ENCODE results near the gene FBF1.
"Not testable (repeated sequence)": the region's sequence is repeated elsewhere in the genome, so short reads cannot be mapped to it uniquely, and the experiment has no call there.

FBF1 gene

DNA sequence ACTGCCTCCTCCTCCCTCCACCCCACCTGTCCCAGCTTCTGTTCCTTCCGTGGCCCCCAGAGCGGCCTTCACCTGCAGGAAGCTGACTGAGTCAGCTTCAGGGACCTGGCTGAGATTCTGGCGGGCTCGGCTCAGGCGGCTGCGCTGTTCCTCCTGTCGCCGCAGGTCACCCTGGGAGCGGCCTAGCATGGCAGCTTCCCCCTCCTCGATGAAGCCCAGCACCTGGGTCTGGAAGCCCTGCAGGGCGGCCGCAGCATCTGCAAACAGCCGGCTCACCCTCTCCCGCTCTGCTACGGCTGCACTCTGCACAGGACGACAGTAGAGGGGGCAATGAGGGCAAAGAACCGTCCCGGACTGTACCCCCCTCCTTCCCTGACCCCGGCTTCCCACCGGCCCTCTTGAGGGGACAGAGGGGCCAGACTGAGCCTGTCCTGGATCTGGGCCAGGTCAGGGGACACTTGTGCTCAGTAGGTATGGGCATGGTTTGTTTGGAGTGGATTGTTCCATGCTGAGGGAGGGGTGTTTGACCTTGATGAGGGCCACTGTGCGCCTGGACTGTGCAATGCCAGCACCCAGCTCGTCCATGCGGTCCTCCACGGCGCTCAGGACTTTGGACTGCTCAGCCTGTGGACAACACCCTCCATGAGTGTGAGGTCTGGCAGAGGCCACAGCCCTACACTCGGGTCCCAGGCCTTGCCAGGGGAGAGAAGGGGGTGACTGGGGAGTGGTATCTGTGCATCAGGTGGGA, 64.5 kb downstream of the FBF1 start:
- peak overlapping the region; percentile 58 for H3K4me3 ChIP-seq
- peaks cover 19% of the 10 kb centered on the region for H3K36me3 ChIP-seq (replicated peaks)
- H3K9me3 ChIP-seq, result no peaks in the 10 kb centered on the region
- in situ Hi-C loops (cut with MboI; ENCODE audit: low sequenced_read_pairs), result no loop called here
- no peaks in the 10 kb centered on the region for H3K27me3 ChIP-seq (ENCODE audit: low read depth)
- DNase-seq (ENCODE audit: low spot score in 2 of 2), result peak in 1 of 2 experiments; percentile 47
- H3K4me1 ChIP-seq, result peaks cover 15% of the 10 kb centered on the region

DNA sequence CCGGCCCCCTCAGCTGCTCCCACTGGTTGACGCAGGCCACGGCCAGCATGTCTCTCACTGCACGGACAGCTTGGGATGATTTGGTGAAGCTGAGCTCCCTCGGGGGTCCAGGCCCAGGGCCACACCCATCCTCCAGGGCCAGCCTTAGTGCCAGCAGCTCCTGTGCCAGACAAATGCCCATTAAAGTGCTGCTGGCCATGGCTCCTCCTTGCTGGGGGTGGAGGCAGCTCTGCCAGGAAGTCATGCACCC, 65.0 kb downstream of the FBF1 start:
- Histone ChIP-seq H3K4me3 (no peak overlapping the region), H3K36me3 (replicated peaks) (peaks cover 19% of the 10 kb centered on the region), H3K27me3 (ENCODE audit: low read depth) (no peaks in the 10 kb centered on the region), H3K4me1 (peaks cover 15% of the 10 kb centered on the region), H3K9me3 (no peaks in the 10 kb centered on the region)
- DNase-seq (ENCODE audit: low spot score in 2 of 2), result no peak
- in situ Hi-C loops (cut with MboI; ENCODE audit: low sequenced_read_pairs), result no loop called here

DNA sequence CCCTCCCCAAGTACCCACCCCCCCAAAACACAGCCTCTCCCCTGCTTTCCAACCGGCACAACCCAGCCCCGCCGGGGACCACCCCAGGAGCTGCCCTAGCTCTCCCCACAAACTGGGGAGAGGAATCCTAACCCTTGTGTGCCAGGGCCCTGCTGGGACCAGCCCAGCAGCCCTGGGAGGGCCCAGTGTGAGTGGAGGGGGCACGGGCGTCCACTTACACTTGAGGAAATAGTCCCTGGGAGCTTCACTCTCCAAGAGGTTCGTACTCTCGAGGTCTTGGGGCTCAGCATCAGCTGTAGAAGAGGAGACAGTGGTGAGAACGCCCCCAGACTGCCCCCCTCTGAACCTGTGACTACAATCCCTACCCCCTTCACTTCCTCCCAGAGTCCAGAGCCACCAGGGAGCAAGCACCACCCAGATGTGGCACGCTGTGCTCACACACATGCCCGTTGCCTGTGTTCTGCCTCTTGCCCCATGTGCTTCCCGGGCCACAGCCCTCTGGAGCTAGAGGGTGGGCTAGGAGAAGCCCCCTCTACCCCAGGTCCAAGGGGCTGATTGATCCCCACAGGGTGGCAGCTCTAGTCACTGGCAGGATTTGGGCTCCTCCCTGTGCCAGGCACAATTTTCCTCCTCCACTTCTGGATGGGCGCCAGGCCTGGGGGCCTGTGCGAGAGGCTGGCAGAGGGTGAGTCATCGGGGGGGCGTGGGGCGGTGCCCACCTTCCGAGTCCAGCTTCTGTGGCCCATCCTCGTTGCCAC, 65.5 kb downstream of the FBF1 start:
- peaks cover 19% of the 10 kb centered on the region for H3K36me3 ChIP-seq (replicated peaks)
- no peaks in the 10 kb centered on the region for H3K27me3 ChIP-seq (ENCODE audit: low read depth)
- DNase-seq (ENCODE audit: low spot score in 2 of 2), result no peak
- in situ Hi-C loops (cut with MboI; ENCODE audit: low sequenced_read_pairs), result no loop called here
- H3K4me3 ChIP-seq, result no peak overlapping the region
- peaks cover 15% of the 10 kb centered on the region for H3K4me1 ChIP-seq
- H3K9me3 ChIP-seq, result no peaks in the 10 kb centered on the region

DNA sequence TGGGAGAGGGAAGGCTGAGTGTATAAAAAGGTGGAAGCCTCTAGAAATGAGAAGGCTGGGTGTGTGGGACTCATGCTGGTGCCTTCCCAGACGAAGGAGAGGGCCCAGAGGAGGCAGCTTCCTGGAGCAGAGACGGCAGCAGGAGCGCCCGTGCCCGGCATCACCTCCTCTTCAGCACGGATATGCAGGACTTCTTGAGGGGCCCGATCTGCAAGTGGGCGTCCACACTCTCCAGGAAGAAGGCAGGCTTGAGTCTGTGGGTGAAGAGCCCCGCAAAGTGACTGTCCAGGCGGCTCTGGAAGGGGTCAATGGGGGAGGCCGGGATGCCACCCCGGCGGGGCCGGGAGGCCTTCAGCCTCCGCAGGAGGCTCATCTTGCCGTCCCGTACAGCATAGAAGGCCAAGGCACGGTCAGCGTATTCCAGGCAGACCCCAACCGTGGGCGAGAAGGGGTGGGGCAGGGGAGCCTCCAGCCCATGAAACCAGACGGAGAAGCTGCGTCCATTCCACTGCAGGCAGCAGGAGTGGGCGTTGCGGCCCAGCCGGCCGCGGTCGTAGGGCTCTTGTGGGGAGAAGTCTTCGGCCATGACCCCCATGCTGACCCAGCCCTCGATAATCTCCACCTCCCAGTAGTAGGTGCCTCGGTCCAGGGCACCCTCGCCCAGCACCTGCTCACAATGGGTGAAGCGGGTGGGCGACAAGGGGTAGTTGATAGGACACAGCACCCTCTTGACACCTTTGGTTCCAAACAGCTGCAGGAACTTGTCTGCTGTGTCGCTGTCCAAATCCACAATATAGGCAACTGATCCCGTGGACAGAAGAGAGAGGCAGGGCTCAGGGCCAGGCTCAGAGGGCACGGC, 66.3 kb downstream of the FBF1 start:
- Histone ChIP-seq H3K27me3 (ENCODE audit: low read depth) (no peaks in the 10 kb centered on the region), H3K4me1 (peaks cover 15% of the 10 kb centered on the region), H3K9me3 (no peaks in the 10 kb centered on the region), H3K36me3 (replicated peaks) (peaks cover 19% of the 10 kb centered on the region), H3K4me3 (no peak overlapping the region)
- in situ Hi-C loops (cut with MboI; ENCODE audit: low sequenced_read_pairs), result no loop called here
- DNase-seq (ENCODE audit: low spot score in 2 of 2), result no peak

DNA sequence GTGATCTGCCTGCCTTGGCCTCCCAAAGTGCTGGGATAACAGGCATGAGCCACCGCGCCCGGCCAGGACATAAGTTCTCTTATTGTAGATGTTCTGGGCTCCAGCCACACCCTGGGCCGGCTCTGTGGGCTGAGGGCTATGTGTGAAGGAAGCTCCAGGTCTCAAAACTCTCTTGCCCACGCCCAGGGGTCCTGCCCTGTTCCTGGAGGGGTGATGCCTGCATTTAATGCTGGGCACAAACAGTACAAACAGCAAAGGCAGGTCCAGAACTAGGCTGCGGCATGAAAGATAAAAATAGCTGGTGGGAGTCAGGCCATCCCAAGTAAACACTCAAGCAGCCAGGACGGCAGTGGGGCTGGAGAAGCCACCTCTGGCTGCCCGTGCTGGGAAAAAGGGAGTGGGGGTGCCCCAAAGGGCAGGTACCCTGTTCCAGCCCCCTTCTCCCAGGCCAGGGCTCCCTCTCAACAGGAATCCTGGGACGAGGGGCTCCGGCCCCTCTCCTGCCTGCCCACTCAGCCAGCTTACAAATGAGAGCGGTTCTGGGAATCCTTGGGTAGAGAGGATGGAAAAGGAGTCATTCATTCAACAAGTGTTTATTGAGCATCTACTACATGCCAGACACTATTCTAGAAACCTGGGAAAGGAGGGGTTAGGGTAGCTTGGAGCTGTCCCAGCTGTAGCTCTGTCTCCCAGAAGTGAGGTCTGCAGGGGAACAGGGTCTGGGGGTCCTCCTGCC, 67.1 kb downstream of the FBF1 start:
- in situ Hi-C loops (cut with MboI; ENCODE audit: low sequenced_read_pairs), result no loop called here
- H3K4me3 ChIP-seq, result no peak overlapping the region
- peaks cover 15% of the 10 kb centered on the region for H3K4me1 ChIP-seq

DNA sequence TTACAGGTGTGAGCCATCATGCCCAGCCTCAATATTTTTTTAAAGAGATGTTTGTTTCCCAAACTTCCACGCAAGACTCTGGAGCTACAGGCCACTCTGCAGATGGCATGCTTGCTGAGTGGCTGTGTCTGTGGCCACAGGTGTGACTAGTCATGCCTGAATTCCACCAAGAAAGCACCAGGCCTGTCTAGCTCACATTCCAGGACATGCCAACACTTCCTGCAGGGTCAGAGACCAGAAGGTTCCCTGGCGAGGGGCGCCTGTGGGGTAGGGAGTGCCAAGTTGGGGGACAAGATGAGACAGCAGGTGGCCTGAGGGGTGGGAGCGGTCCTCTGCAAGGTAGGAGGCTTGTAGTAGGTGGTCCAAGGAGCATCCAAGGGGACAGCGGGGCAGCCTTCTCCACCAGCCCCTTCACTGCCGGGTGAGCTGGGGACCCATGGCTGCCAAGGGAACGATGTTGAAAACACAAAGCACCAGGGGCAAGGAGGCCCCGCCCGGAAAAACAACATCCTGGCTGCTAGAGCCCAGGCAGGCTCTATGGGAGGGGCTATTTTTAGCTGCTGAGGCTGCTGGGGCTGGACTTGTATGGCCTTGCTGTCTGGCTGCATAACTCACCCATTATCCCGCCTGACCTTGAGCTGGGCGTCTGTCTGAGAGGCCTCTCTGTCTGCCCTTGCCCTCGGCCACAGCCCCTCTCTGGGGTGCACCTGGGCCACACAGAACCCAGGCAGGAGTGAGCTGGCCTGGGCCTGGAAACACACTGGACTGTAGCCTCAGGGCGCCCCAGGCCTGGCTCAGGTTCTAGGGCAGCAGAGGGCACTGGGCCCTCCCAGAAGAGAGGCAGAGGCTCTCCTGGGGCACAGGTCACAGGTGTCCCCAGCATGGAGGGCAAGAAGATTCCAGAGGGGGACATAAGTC, 68.1 kb downstream of the FBF1 start:
- Histone ChIP-seq H3K4me1 (peaks cover 15% of the 10 kb centered on the region), H3K9me3 (no peaks in the 10 kb centered on the region), H3K36me3 (replicated peaks) (peaks cover 19% of the 10 kb centered on the region), H3K4me3 (no peak overlapping the region), H3K27me3 (ENCODE audit: low read depth) (no peaks in the 10 kb centered on the region)
- peak in 1 of 2 experiments; percentile 67 for DNase-seq (ENCODE audit: low spot score in 2 of 2)
- in situ Hi-C loops (cut with MboI; ENCODE audit: low sequenced_read_pairs), result no loop called here

More for the DNA sequence above, 67.1 kb downstream of the FBF1 start:
- Histone ChIP-seq H3K9me3 (no peaks in the 10 kb centered on the region), H3K36me3 (replicated peaks) (peaks cover 19% of the 10 kb centered on the region), H3K27me3 (ENCODE audit: low read depth) (no peaks in the 10 kb centered on the region)
- DNase-seq (ENCODE audit: low spot score in 2 of 2), result no peak

DNA sequence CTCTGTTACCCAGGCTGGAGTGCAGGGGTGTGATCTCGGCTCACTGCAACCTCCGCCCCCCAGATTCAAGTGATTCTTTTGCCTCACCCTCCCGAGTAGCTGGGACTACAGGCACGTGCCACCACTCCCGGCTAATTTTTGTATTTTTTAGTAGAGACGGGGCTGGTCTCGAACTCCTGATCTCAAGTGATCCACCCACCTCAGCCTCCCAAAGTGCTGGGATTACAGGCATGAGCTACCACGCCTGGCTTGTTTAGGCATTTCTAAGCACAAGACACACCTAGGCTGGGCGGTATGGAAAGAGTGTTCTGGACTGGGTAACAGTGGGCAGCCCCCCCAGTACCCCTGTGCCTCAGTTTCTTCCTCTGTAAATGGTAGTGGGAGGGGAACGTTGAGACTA, 70.6 kb downstream of the FBF1 start:
- DNase-seq (ENCODE audit: low spot score in 2 of 2); H3K4me3 ChIP-seq; H3K4me1 ChIP-seq; H3K9me3 ChIP-seq; in situ Hi-C loops (cut with MboI; ENCODE audit: low sequenced_read_pairs); H3K27me3 ChIP-seq (ENCODE audit: low read depth): not testable (repeated sequence)
- peaks cover 12% of the 10 kb centered on the region for H3K36me3 ChIP-seq (replicated peaks)

DNA sequence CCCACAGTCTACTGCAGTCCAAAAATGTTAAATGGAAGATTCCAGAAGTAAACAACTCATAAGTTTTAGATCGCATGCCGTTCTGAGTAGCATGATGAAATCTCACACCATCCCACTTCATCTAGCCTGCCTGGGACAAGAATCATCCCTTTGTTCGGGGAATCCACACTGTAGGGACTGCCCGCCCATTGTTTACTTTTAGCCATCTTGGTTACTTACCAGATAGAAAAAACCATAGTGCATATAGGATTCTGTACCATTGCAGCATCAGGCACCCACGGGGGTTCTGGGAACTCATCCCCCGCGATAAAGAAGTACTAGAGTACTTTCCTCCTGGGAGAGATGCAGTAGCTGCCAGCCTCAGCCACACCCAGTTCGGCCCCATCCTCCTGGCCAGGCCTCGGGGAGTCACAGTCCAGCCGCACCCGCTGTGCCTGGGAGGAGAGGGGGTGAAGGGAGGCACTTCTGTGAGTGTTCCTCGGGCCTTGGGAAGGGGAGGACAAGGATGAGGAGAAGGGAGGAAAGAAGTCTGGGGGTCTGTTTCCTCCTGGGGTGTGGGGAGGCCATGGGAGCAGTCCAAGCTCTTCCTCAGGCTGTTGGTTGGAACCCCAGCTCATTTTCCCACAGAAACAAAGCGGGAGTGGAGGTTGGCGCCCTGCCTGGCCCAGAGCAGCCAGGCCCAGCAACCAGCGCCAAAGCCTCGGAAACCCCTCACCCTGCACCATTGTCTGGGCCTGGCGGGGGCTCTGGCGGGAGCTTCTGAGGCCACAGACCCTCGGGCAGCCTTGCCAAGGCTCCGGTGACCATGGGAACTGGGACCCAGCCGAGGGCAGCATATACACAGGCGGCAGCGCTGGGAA, 71.3 kb downstream of the FBF1 start:
- H3K4me1 ChIP-seq, result peaks cover 3% of the 10 kb centered on the region
- no peaks in the 10 kb centered on the region for H3K9me3 ChIP-seq
- in situ Hi-C loops (cut with MboI; ENCODE audit: low sequenced_read_pairs), result no loop called here
- no peak for DNase-seq (ENCODE audit: low spot score in 2 of 2)
- H3K27me3 ChIP-seq (ENCODE audit: low read depth), result no peaks in the 10 kb centered on the region
- H3K36me3 ChIP-seq (replicated peaks), result peaks cover 7% of the 10 kb centered on the region; the same call in 1 of the 2 replicates
- no peak overlapping the region for H3K4me3 ChIP-seq

DNA sequence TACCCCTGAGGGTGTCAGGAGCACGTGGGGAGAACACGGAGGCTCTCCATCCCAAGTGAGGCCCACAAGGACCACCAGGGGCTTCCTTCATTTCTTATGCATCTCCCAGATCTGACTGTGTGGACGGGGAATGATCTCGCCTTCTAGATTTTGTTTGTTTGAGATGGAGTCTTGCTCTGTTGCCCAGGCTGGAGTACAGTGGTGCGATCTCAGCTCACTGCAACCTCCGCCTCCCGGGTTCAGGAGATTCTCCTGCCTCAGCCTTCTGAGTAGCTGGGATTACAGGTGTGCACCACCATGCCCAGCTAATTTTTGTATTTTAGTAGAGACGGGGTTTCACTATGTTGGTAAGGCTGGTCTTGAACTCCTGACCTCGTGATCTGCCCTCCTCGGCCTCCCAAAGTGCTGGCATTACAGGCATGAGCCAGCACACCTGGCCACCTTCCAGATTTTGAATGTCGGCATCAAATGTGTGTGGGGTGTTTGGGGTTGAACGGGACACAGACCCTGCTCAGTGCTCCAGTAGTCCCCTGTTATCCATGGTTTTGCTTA, 72.0 kb downstream of the FBF1 start:
- H3K27me3 ChIP-seq (ENCODE audit: low read depth); H3K4me3 ChIP-seq; in situ Hi-C loops (cut with MboI; ENCODE audit: low sequenced_read_pairs); DNase-seq (ENCODE audit: low spot score in 2 of 2); H3K4me1 ChIP-seq; H3K36me3 ChIP-seq (replicated peaks); H3K9me3 ChIP-seq: not testable (repeated sequence)

DNA sequence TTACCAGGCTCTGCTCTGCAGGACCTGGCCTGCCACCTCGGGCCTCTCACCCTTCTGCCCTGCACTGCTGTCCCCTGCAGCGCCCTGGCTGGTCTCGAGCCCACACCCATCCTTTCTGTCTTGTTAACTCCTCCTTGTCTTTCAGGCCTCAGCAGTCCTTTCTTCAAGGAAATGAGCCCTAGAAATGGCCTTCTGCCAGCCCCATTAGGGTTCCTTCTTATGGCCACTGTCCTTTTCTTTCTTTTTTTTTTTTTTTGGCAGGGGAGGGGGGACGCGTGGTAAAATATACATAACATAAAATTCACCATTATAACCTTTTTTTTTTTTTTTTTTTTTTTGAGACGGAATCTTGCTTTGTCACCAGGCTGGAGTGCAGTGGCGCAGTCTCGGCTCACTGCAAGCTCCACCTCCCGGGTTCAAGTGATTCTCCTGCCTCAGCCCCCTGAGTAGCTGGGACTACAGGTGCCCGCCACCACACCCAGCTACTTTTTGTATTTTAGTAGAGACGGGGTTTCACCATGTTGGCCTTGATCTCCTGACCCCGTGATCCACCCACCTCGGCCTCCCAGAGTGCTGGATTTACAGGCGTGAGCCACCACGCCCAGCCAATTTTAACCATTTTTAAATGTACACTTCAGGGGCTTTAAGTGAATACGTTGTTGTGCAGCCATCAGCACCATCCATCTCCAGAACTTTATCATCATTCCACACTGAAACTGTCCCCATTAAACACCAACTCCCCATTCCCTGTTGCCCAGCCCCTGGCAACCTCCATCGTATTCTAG, 75.2 kb downstream of the FBF1 start:
- H3K9me3 ChIP-seq; H3K4me1 ChIP-seq; H3K27me3 ChIP-seq (ENCODE audit: low read depth); in situ Hi-C loops (cut with MboI; ENCODE audit: low sequenced_read_pairs); H3K36me3 ChIP-seq (replicated peaks); DNase-seq (ENCODE audit: low spot score in 2 of 2); H3K4me3 ChIP-seq: not testable (repeated sequence)

DNA sequence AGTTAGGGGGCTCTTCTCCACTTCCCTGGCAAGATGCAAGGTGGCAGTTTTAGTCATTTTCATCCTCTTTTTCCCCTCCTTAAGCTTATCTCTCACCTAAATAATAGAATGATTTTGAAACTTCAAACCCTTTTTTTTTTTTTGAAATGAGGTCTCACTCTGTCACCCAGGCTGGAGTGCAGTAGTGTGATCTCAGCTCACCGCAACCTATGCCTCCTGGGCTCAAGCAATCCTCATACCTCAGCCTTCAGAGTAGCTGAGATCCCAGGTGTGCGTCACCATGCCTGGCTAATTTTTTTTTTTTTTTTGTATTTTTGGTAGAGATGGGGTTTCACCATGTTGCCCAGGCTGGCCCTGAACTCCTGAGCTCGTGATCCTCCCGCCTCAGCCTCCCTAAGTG, 76.0 kb downstream of the FBF1 start:
- H3K36me3 ChIP-seq (replicated peaks); in situ Hi-C loops (cut with MboI; ENCODE audit: low sequenced_read_pairs); H3K4me3 ChIP-seq; H3K27me3 ChIP-seq (ENCODE audit: low read depth); H3K4me1 ChIP-seq; DNase-seq (ENCODE audit: low spot score in 2 of 2); H3K9me3 ChIP-seq: not testable (repeated sequence)
